GM19395 (cell line): Measurements from ENCODE around the gene MFSD8.
"Not testable (repeated sequence)": the region's sequence is repeated elsewhere in the genome, so short reads cannot be mapped to it uniquely, and the experiment has no call there.

Source experiments
- ATAC-seq: cut with Tn5 transposase; IDR thresholded peaks from one replicate; pipeline ENCODE4 v1.9.1; 2021; ENCODE audit warnings: mild to moderate bottlenecking, moderate library complexity; ENCODE audit not compliant: unreplicated experiment

MFSD8 gene, protein sequence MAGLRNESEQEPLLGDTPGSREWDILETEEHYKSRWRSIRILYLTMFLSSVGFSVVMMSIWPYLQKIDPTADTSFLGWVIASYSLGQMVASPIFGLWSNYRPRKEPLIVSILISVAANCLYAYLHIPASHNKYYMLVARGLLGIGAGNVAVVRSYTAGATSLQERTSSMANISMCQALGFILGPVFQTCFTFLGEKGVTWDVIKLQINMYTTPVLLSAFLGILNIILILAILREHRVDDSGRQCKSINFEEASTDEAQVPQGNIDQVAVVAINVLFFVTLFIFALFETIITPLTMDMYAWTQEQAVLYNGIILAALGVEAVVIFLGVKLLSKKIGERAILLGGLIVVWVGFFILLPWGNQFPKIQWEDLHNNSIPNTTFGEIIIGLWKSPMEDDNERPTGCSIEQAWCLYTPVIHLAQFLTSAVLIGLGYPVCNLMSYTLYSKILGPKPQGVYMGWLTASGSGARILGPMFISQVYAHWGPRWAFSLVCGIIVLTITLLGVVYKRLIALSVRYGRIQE

DNA sequence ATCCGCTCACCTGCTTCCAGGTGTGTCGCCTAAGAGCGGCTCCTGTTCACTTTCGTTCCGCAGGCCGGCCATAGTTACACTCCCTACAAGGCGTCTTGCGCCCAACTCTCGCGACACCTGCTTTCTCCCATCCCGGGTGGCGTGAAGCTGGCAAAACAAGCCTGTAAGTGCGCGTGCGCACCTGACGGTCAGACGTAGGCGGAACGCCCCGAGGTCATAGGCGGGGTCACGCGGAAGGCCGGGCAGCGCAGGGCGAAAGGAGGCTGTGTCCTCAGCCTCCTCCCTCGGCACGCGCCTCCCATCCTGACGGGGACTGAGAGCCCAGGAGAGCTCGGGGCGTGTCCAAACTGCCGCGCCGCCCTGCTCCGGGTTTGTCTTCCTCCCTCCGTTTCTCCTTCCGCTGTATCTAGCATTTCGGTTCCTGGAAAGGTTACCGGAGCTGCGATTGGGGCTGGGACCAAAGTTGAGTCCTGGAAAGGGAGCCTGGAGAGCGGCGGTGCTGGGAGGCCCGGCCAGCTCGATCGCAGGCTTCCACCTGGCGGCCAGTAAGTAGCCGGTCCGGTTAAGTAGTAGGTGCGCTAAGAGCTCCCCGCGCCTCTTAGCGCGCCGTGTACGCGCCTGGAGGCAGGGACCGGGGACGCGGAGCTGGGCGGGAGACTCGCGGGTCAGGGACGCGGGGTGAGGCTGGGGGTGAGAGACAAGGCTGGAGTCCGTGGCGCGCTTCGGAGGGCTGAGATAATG is at the start of gene MFSD8, which contains the start of gene ABHD18:
Gene MFSD8 (minus strand): TSS at position 112 of the 741 bp plus-strand sequence. CDS start 40 bp downstream, at position 72.
Gene ABHD18 (plus strand): TSS at position 345 of the 741 bp plus-strand sequence. CDS start 17,550 bp downstream, outside the sequence.
- peak; percentile 95 for ATAC-seq

DNA sequence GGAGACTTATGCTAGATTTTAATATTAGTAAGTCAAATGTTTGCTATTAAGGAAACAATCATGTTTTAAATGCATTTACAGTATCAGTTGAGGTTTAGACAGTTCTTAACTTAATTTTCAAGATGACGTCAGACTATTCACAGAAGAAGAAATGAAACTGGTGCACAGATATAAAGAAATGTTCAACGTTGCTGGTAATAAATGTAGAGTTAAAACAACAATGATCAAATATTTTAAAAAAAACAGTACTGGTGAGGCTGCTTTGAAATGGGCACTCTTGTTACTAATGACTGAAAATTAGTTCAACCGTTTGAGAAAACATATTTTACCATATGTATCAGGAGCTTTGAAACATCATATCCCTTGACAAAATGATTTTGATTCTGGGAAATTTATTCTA is 44.5 kb upstream of the MFSD8 start:
- no peak for ATAC-seq

DNA sequence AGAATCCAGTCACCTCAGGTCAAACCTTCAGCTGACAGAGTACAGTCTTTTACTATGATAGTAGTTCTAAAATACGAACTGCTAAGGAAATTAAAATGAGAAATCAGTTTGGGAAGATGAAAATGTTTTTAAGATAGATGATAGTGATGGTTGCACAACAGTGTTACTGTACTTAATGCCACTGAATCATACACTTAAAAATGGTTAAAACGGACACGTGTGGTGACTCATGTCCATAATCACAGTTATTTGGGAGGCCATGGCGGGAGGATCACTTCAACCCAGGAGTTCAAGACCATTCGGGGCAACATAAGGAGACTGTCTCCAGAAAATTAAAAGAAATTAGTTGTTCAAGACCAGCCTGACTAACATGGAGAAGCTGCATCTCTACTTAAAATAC is 41.6 kb upstream of the MFSD8 start:
- ATAC-seq: no peak

GRCh38 chr4:127997534-127998388 is 32.8 kb upstream of the MFSD8 start:
- ATAC-seq: peak; percentile 99

- ATAC-seq: not testable (repeated sequence)
Observed at GRCh38 chr4:127996521-127996920, 31.5 kb upstream of the MFSD8 start.

DNA sequence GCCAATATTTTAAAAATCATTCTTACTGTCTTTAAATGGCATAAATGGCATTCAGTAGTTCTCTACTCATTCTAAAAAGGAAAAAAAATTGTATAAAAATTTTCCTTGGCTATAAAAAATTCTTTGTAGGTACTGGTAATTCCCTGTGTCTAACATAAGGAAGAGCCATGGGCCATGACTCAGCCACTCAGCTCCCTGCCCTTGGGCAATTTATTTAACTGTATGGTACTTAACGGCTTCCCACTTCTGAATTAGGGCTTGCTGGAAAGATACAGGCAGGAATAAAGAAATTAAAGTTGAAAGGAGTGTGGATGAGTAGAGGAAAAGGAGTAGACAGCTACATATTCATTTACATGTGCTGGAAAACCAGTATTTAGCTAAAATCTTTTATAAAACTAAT is 30.8 kb upstream of the MFSD8 start:
- no peak for ATAC-seq

DNA sequence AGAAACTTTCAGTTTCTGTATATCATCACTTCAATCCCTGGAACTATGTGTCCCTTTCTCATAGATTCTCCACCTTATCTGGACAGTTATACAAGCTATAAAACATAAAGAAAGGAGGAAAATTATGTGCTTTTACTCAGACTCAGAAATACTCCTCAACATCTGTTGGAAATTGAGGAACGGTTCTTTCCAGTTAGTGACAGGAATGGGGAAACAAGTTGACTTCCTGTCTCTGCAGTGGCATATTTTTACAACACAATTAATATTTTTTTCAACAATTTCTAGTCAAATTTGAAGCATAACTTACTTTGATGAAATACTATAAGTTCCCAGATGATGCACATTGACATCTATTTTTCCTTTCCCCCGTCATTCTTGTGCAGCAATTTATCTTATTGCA is 28.2 kb upstream of the MFSD8 start:
- ATAC-seq: no peak

GRCh38 chr4:127988638-127989037 is 23.7 kb upstream of the MFSD8 start:
- no peak for ATAC-seq

- ATAC-seq: no peak
Observed at GRCh38 chr4:127985989-127986388, 21.0 kb upstream of the MFSD8 start.

DNA sequence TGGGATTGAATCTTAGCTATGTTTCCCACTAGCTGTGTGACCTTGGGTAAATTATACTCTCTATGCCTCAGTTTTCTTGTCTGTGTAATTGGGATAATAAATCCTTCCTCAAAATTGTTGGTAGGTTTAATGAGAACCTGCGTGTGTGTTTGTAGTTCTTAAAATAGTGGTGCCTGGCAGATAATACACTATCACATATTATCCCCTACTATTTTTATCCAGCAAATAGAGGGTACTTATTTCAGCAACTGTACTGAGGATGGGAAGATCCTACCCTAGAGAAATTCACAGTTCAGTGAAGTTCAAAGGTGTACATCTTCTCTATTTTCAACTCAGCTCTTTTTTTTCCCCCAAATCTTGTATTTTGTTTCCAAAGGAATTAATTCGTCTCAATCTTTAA is 17.5 kb upstream of the MFSD8 start:
- no peak for ATAC-seq

GRCh38 chr4:127978930-127979329 is 14.0 kb upstream of the MFSD8 start:
- no peak for ATAC-seq

DNA sequence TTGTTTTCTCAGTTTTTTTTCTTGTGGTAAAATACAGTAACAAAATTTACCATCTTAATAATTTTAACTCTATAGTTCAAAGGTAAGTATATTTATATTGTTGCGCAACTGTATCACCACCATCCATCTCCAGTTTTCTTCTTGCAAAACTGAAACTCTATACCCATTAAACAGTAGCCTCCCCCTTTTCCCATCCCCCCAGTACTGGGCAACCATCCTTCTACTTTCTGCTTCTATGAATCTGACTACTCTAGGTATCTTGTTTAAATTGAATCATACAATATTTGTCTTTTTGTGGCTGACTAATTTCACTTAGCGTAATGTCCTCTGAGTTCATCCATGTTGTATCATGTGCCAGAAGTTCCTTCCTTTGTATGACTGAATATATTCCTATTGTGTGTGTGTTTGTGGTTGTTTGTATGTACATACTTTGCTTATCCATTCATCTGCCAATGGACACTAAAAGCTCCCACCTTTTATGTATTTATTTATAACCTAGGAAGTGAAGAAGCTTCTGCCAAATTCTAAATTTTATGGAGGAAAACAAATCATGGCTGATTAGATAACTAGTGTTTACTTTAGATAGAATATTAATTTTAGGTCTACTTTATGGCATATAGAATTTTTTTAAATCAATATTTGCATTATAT is 10.3 kb upstream of the MFSD8 start:
- no peak for ATAC-seq

DNA sequence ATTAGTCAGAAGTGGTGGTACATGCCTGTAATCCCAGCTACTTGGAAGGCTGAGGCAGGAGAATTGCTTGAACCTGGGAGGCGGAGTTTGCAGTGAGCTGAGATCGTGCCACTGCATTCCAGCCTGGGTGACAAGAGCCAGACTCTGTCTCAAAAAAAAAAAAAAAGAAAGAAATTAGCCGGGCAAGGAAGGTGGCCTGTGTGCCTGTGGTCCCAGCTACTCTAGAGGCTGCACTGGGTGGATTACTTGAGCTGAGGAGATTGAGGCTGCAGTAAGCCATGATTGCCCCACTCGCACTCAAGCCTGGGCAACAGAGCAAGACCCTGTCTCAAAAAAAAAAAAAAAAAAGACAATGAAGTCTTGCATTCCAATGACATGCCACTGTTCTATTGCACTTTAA is 6.0 kb upstream of the MFSD8 start:
- ATAC-seq: not testable (repeated sequence)

GRCh38 chr4:127968586-127968985 is 3.6 kb upstream of the MFSD8 start:
- no peak for ATAC-seq

DNA sequence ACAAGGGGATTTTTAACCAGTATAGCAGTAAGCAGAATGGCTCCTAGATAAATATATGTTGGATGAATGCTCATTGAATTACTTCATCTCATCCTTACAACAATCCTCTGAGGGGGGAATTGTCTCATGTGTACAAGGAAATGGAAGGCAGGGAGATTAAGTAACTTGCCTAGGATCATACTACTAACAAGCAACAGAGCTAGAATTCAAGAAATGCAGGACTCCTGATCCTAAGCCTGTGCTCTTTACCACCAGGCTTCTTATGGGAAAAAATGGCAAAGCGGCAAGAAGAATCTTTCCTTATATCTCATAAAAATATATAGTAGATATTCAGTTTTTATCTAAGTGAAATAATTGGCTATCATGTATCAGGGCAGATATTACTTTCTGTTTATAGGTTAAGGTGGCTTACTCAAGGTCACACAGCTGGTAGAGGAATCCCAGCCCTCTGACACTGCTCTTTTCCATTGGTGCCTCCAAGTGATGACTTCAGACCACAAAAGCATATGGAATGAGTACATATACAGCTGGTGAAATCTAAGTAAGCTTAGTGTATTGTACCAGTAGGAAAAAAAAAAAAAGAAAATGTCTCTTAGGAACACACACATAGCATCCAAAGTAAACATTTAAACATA is 2.3 kb upstream of the MFSD8 start:
- no peak for ATAC-seq

DNA sequence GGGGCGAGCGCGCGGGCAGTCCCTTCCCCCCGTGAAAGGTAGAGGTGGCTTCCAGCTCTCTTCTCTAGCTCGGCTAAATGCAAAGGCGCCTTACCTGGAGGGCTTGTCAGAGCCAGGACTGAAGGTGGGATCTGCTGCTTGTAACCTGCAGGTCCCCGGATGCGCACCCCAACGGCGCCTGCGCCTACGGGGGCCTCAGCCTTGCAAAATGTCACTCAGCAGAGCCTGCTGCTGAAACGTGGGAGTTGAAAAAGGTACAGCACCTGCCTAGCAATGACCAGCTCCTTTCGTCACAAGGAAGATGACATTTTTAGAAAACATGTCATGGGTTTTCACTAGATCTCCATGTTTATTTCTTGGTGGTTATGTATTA is 816 bp upstream of the MFSD8 start:
- ATAC-seq: peak; percentile 40

GRCh38 chr4:127964426-127965061 is 429 bp downstream of the MFSD8 start:
- peak; percentile 29 for ATAC-seq

DNA sequence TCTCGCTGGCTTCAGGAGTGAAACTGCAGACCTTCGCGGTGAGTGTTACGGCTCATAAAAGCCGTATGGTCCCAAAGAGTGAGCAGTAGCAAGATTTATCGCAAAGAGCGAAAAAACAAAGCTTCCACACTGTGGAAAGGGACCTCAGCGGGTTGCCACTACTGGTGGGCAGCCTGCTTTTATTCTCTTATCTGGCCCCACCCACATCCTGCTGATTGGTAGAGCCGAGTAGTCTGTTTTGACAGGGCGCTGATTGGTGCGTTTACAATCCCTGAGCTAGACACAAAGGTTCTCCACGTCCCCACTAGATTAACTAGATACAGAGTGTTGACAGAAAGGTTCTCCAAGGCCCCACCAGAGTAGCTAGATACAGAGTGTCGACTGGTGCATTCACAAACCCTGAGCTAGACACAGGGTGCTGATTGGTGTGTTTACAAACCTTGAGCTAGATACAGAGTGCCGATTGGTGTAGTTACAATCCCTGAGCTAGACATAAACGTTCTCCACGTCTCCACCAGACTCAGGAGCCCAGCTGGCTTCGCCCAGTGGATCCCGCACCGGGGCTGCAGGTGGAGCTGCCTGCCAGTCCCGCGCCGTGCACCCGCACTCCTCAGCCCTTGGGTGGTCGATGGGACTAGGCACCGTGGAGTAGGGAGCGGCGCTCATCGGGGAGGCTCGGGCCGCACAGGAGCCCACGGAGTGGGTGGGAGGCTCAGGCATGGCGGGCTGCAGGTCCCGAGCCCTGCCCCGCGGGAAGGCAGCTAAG is 1.2 kb downstream of the MFSD8 start:
- ATAC-seq: not testable (repeated sequence)

- ATAC-seq: no peak
Observed at GRCh38 chr4:127959794-127960193, 5.2 kb downstream of the MFSD8 start.
